HAP-1 (cell line): ENCODE data around the gene TBX6.

Source experiments
- DNase-seq, 2 experiments: peaks; one replicate each; pipeline ENCODE4 v3.0.0-alpha.2; 2016 to 2020; ENCODE audit warnings: low spot score in 2 of 2
- H3K27me3 ChIP-seq: fragments of 250-450 bp; sonication (Bioruptor Pico); 2 replicates; pipeline ENCODE4 v1.5.1; 2020; ENCODE audit warnings: low read depth, mild to moderate bottlenecking, moderate library complexity
- H3K36me3 ChIP-seq: fragments of 250-450 bp; sonication (Bioruptor Pico); replicated peaks from 2 replicates; pipeline ENCODE4 v1.5.1; 2020; ENCODE audit warnings: mild to moderate bottlenecking
- H3K4me1 ChIP-seq: fragments of 250-450 bp; sonication (Bioruptor Pico); 2 replicates; pipeline ENCODE4 v1.5.1; 2020; ENCODE audit warnings: mild to moderate bottlenecking
- H3K4me3 ChIP-seq: fragments of 250-450 bp; sonication (Bioruptor Pico); 2 replicates; pipeline ENCODE4 v1.5.1; 2020; ENCODE audit warnings: mild to moderate bottlenecking, moderate library complexity
- H3K9me3 ChIP-seq: fragments of 250-450 bp; sonication (Bioruptor Pico); 2 replicates; pipeline ENCODE4 v1.5.1; 2020; ENCODE audit warnings: mild to moderate bottlenecking, moderate library complexity
- in situ Hi-C: fragments of 300-500 bp; cut with MboI; formaldehyde crosslinking; loops from 3 replicates; pipeline ENCODE4 v1.14.3; 2020; ENCODE audit warnings: low sequenced_read_pairs, inconsistent platforms, mixed read lengths

The TBX6 gene

GRCh38 chr16:30088237-30088831, 3.4 kb downstream of the TBX6 start:
- no peak for DNase-seq
- peaks cover 13% of the 10 kb centered on the region for H3K4me1 ChIP-seq
- in situ Hi-C loops, result loop anchor here (25.0 kb wide), 1 partner anchor 299 kb away; the partner anchor contains the start of genes SEPTIN1 and ZNF48

DNA sequence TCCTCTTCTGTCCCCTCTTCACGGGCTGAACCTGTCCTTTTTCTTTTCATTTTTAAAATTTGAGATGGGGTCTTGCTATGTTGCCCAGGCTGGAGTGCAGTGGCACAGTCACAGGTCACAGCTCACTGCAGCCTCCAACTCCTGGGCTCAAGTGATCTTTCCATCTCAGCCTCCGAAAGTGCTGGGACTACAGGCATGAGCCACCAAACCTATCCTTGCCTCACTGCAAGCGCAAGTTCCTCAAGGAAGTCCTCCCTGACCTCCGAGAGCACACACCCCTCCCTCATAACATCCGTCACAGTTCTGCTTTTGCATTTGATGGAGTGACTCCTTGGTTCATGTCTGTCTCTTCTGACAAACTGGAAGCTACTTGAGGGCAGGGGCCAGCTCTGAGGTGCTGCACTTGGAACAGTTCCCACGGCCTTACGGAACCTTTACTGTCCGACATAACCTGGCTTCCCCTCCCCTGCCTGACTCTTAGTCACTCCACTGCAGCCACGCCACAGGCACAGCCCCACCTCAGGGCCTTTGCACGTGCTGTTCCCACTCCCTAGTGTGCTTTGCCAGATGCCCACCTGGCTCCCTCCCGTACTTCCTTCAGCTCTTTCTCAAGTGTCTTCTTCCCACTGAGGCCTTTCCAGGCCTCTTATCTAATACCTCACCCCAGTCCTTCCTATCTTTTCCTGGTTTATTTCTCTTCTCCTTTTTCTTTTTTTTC, 4.4 kb downstream of the TBX6 start:
- Histone ChIP-seq H3K9me3 (no peaks in the 10 kb centered on the region), H3K36me3 (peaks cover 32% of the 10 kb centered on the region), H3K4me1 (peaks cover 7% of the 10 kb centered on the region), H3K27me3 (no peaks in the 10 kb centered on the region), H3K4me3 (no peak overlapping the region)
- in situ Hi-C loops, result loop anchor here (25.0 kb wide), 1 partner anchor 300 kb away; the partner anchor contains the start of genes SEPTIN1 and ZNF48
- no peak for DNase-seq

More at GRCh38 chr16:30088237-30088831, 3.4 kb downstream of the TBX6 start:
- Histone ChIP-seq H3K36me3 (peaks cover 22% of the 10 kb centered on the region), H3K27me3 (no peaks in the 10 kb centered on the region), H3K9me3 (no peaks in the 10 kb centered on the region), H3K4me3 (no peak overlapping the region)

DNA sequence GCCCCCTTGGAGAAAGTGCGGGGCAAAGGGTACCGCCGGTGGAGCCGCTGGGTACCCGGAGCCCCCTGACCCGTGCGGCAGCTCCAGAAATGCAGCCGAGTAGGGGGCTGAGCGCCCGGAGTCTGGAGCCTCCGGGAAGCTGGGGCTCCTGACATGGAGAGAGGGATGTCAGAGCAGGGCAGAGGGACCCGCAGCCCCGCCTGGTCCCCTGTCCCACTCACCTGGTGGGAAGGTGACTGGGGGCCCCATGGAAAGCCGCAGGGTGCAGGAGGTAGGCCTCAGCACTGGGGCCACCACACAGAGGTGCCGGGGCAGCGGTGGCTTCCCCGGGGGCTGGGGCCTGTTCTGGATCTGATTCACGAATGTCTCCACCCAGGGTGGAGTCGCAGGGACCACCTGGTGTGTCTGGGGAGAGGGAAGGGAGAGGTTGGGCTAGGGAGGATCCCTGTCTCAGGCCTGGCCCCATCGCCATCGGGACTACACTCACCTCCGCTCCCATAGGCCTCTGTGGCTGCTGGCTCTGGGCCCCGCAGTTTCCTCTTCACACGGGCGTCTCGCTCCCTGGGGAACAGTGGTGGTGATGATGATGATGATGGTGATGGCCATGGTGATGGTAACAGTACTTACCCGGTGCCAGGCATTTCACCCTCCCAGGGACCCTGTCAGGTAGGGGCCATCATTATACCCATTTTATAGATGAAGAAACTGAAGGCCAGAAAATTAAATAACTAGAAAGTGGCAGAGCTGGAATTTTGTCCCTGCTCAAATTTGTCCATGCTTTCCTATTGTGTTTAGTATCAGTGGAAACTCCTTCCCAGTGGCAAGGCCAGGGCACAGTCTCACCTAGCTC, 5.2 kb downstream of the TBX6 start:
- H3K36me3 ChIP-seq, result peaks cover 36% of the 10 kb centered on the region
- H3K9me3 ChIP-seq, result no peaks in the 10 kb centered on the region
- H3K27me3 ChIP-seq, result no peaks in the 10 kb centered on the region
- no peak overlapping the region for H3K4me3 ChIP-seq
- DNase-seq, result no peak
- in situ Hi-C loops, result loop anchor here (25.0 kb wide), 1 partner anchor 301 kb away; the partner anchor contains the start of genes SEPTIN1 and ZNF48
- peaks cover 2% of the 10 kb centered on the region; the same call in 1 of the 2 replicates for H3K4me1 ChIP-seq

DNA sequence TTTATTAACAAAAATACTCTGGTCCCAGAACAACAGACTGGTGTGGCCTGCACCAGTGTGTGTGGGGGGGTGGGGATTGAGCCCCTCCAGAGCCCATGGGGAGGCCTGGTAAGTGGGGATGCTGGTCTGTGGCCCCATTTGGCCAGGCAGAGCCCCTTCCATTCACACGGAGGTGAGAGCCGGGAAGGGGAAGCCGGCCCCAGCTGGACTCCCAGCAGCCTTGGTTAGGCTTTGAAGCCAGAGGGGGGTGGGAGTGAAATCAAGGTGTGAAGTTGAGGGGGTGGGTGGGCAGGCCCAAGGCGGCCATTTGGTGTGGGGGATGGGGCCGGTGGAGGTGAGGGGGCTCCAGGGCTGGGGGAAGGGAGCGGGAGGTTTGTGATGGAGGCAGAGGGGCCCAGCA, 5.9 kb downstream of the TBX6 start:
- Histone ChIP-seq H3K9me3 (no peaks in the 10 kb centered on the region), H3K36me3 (peaks cover 43% of the 10 kb centered on the region), H3K4me3 (no peak overlapping the region), H3K27me3 (no peaks in the 10 kb centered on the region), H3K4me1 (no peaks in the 10 kb centered on the region)
- no peak for DNase-seq
- in situ Hi-C loops, result loop anchor here (25.0 kb wide), 1 partner anchor 301 kb away; the partner anchor contains the start of genes SEPTIN1 and ZNF48

DNA sequence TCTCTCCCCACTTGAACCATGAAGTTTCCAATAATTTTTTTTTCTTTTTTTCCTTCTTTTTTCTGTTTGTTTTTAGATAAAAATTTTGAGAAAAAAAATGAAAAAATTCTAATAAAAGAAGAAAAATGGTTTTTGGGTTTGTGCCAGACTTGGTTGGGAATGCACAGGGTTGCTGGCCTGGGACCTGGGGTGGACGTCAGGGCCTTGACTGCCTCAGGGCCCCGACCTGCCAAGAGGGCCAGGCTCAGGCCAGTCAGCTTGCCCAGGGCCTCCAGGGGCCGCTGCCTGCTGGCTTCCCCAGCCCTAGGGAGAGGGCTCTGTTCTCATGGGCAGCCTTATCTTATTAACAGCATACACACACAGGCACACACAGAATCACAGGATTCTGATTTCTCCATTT, 6.5 kb downstream of the TBX6 start:
- DNase-seq, result no peak
- H3K36me3 ChIP-seq, result peaks cover 47% of the 10 kb centered on the region
- H3K4me3 ChIP-seq, result no peak overlapping the region
- H3K9me3 ChIP-seq, result no peaks in the 10 kb centered on the region
- in situ Hi-C loops, result loop anchor here (25.0 kb wide), 1 partner anchor 302 kb away; the partner anchor contains the start of genes SEPTIN1 and ZNF48
- no peaks in the 10 kb centered on the region for H3K27me3 ChIP-seq
- no peaks in the 10 kb centered on the region for H3K4me1 ChIP-seq

- Histone ChIP-seq H3K36me3 (peaks cover 51% of the 10 kb centered on the region), H3K4me3 (no peak overlapping the region), H3K9me3 (no peaks in the 10 kb centered on the region), H3K27me3 (no peaks in the 10 kb centered on the region), H3K4me1 (no peaks in the 10 kb centered on the region)
- DNase-seq, result no peak
- in situ Hi-C loops, result loop anchor here (25.0 kb wide), 1 partner anchor 303 kb away; the partner anchor contains the start of genes SEPTIN1 and ZNF48
Observed at GRCh38 chr16:30084816-30085159, 6.9 kb downstream of the TBX6 start.

GRCh38 chr16:30084096-30084815, 7.5 kb downstream of the TBX6 start:
- no peaks in the 10 kb centered on the region for H3K4me1 ChIP-seq
- in situ Hi-C loops, result loop anchor here (25.0 kb wide), 1 partner anchor 303 kb away; the partner anchor contains the start of genes SEPTIN1 and ZNF48
- no peak overlapping the region for H3K4me3 ChIP-seq
- H3K27me3 ChIP-seq, result no peaks in the 10 kb centered on the region
- H3K36me3 ChIP-seq, result peaks cover 57% of the 10 kb centered on the region
- DNase-seq, result no peak
- no peaks in the 10 kb centered on the region for H3K9me3 ChIP-seq

- in situ Hi-C loops, result loop anchor here (25.0 kb wide), 1 partner anchor 304 kb away; the partner anchor contains the start of genes SEPTIN1 and ZNF48
- no peak for DNase-seq
- H3K9me3 ChIP-seq, result no peaks in the 10 kb centered on the region
- peaks cover 63% of the 10 kb centered on the region for H3K36me3 ChIP-seq
- no peak overlapping the region for H3K4me3 ChIP-seq
- no peaks in the 10 kb centered on the region for H3K27me3 ChIP-seq
- H3K4me1 ChIP-seq, result no peaks in the 10 kb centered on the region
Observed at GRCh38 chr16:30083216-30084055, 8.3 kb downstream of the TBX6 start.

DNA sequence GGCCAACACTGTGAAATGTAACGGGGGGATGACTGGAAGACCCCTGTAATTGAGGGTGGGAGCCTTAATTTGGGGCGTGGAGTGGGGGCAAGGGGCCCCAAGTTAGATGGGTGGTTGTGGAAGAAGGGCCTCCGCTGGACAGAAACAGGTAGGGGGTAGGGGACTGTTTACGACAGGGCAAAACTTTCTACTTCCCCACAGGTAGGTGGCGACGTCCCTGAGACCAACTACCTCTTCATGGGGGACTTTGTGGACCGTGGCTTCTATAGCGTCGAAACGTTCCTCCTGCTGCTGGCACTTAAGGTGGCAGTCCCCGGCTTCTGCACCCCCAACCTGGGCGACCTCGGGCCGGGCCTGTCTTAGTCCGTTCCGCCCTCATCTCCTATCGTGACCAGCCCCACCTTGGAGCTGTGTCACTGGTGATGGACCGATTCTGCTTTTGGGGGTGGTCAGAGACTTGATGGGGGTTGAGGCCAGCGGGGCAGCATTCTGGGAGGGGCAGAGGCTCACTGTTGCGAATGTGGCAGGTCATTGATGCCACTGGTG, 9.1 kb downstream of the TBX6 start:
- in situ Hi-C loops, result loop anchor here (25.0 kb wide), 1 partner anchor 305 kb away; the partner anchor contains the start of genes SEPTIN1 and ZNF48
- H3K4me1 ChIP-seq, result no peaks in the 10 kb centered on the region

DNA sequence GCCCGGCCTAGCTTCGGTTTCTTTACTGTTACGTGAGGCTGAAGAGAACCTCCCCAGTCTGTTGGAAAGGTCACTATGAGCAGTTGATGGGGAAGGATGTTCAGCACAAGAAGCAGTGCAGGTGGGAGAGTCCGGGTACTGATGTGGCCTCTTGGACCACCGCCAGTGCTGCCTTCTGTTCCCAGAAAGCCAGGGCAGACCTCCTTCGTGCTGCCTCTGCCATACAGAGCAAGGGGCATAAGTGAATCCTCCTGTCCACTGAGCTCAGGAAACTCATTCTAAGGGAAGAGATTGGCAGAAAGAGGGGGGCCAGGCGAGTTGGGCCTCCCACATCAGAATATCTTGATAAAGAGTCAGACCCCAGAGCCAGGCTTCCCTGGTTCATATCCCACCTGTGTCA, 12.2 kb downstream of the TBX6 start:
- peaks cover 66% of the 10 kb centered on the region for H3K36me3 ChIP-seq
- no peaks in the 10 kb centered on the region for H3K9me3 ChIP-seq
- DNase-seq, result no peak
- in situ Hi-C loops, result loop anchor here (25.0 kb wide), 1 partner anchor 308 kb away; the partner anchor contains the start of genes SEPTIN1 and ZNF48
- H3K4me3 ChIP-seq, result no peak overlapping the region
- peaks cover 9% of the 10 kb centered on the region for H3K4me1 ChIP-seq
- H3K27me3 ChIP-seq, result no peaks in the 10 kb centered on the region

More for the DNA sequence above, 9.1 kb downstream of the TBX6 start:
- no peaks in the 10 kb centered on the region for H3K9me3 ChIP-seq
- H3K27me3 ChIP-seq, result no peaks in the 10 kb centered on the region
- DNase-seq, result no peak
- no peak overlapping the region for H3K4me3 ChIP-seq
- peaks cover 71% of the 10 kb centered on the region for H3K36me3 ChIP-seq

DNA sequence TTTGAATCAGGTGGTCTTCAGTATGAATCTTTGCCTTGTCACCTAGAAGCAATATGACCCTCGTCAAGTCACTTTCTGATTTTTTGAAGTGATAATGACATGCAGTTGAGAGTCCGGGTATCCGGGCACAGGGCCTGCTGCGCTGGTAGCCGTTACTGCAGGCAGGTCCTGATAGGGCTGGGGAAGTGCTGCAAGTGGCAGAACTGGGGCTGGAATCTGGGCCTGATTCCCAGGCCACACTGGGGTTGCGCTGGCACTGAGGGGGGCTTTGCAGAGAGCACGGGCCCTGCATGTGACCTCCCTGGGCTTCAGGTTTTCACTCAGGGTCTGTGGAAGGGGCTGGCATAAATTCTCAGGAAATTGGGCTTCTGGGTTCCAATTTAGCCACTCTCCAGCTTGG, 13.0 kb downstream of the TBX6 start:
- DNase-seq, result no peak
- H3K36me3 ChIP-seq, result peaks cover 59% of the 10 kb centered on the region
- no peak overlapping the region for H3K4me3 ChIP-seq
- peaks cover 9% of the 10 kb centered on the region for H3K4me1 ChIP-seq
- no peaks in the 10 kb centered on the region for H3K27me3 ChIP-seq
- H3K9me3 ChIP-seq, result no peaks in the 10 kb centered on the region
- in situ Hi-C loops, result loop anchor here (25.0 kb wide), 1 partner anchor 309 kb away; the partner anchor contains the start of genes SEPTIN1 and ZNF48

- Histone ChIP-seq H3K9me3 (no peaks in the 10 kb centered on the region), H3K27me3 (no peaks in the 10 kb centered on the region), H3K4me3 (peak overlapping the region; percentile 86; the same call in 1 of the 2 replicates), H3K36me3 (peaks cover 53% of the 10 kb centered on the region), H3K4me1 (peaks cover 9% of the 10 kb centered on the region)
- no peak for DNase-seq
- in situ Hi-C loops, result loop anchor here (25.0 kb wide), 1 partner anchor 310 kb away; the partner anchor contains the start of genes SEPTIN1 and ZNF48
Observed at GRCh38 chr16:30077656-30078055, 14.1 kb downstream of the TBX6 start.
